NCI-H345 (cell line): Measurements from ENCODE around the gene PCDHGA4.
"Not testable (repeated sequence)": the region's sequence is repeated elsewhere in the genome, so short reads cannot be mapped to it uniquely, and the experiment has no call there.

Source experiments
- DNase-seq: peaks from one replicate; lab custom pipeline; 2025; lab: John Stamatoyannopoulos, UW

The PCDHGA4 gene

DNA sequence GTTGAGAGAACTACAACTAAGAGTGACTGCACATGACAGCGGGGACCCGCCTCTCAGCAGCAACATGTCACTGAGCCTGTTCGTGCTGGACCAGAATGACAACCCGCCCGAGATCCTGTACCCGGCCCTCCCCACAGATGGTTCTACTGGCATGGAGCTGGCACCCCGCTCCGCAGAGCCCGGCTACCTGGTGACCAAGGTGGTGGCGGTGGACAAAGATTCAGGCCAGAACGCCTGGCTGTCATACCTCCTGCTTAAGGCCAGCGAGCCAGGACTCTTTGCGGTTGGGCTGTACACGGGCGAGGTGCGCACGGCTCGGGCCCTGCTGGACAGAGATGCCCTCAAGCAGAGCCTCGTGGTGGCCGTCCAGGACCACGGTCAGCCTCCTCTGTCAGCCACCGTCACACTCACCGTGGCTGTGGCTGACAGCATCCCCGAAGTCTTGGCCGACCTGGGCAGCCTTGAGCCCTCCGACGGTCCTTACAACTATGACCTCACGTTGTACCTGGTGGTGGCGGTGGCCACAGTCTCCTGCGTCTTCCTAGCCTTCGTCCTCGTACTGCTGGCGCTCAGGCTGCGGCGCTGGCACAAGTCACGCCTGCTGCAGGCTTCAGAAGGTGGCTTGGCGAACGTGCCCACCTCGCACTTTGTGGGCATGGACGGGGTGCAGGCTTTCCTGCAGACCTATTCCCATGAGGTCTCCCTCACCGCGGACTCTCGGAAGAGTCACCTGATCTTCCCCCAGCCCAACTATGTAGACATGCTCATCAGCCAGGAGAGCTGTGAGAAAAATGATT lies 29.8 kb downstream of the PCDHGA4 start:
- no peak for DNase-seq

DNA sequence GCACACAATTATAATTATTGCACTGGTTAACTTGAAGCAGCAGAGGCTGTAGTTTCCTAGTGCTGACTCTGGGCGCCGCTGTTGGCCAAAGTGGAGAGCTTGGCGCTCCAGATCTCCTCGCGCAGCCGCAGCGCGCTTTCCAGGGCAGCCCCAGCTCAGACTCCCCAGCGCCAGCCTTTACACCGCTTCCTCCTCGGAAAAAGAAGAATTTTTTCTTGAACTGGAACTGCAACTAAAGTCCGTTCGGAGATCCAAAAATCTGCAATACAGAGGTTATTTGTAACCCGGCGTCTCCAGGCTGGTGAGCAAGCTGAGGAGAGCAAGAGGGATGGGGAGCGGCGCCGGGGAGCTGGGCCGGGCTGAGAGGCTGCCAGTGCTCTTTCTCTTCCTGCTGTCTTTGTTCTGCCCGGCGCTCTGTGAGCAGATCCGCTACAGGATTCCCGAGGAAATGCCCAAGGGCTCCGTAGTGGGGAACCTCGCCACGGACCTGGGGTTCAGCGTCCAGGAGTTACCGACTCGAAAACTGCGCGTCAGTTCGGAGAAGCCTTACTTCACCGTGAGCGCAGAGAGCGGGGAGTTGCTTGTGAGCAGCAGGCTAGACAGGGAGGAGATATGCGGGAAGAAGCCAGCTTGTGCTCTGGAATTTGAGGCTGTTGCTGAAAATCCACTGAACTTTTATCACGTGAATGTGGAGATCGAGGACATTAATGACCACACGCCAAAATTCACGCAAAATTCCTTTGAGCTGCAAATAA lies 32.9 kb downstream of the PCDHGA4 start, which contains the start of gene PCDHGB4:
Gene PCDHGB4 (plus strand): TSS at position 142 of the 755 bp plus-strand sequence. CDS start 187 bp downstream, at position 329.
- DNase-seq: not testable (repeated sequence)

DNA sequence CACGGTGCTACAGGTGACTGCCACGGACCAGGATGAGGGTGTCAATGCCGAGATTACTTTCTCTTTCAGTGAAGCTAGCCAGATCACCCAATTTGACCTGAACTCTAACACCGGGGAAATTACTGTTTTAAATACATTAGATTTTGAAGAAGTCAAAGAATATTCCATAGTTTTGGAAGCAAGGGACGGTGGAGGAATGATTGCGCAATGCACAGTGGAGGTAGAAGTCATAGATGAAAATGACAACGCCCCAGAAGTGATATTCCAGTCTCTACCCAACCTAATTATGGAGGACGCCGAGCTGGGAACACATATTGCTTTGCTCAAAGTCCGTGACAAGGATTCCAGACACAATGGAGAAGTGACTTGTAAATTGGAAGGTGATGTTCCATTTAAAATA lies 33.8 kb downstream of the PCDHGA4 start:
- no peak for DNase-seq

DNA sequence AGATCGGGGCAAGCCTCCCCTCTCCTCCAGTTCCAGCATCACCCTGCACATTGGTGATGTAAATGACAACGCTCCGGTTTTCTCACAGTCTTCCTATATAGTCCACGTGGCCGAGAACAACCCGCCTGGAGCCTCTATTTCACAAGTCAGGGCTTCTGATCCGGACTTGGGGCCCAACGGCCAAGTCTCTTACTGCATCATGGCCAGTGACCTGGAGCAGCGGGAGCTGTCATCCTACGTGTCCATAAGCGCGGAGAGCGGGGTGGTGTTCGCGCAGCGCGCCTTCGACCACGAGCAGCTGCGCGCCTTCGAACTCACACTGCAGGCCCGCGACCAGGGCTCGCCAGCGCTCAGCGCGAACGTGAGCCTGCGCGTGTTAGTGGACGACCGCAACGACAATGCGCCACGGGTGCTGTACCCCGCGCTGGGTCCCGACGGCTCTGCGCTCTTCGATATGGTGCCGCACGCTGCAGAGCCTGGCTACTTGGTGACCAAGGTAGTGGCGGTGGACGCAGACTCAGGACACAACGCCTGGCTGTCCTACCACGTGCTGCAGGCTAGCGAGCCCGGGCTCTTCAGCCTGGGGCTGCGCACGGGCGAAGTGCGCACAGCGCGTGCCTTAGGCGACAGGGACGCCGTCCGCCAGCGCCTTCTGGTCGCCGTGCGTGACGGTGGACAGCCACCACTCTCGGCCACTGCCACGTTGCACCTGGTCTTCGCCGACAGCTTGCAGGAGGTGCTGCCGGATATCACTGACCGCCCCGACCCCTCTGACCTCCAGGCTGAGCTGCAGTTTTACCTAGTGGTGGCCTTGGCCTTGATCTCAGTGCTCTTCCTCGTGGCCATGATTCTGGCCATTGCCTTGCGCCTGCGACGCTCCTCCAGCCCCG lies 34.6 kb downstream of the PCDHGA4 start:
- DNase-seq: no peak

DNA sequence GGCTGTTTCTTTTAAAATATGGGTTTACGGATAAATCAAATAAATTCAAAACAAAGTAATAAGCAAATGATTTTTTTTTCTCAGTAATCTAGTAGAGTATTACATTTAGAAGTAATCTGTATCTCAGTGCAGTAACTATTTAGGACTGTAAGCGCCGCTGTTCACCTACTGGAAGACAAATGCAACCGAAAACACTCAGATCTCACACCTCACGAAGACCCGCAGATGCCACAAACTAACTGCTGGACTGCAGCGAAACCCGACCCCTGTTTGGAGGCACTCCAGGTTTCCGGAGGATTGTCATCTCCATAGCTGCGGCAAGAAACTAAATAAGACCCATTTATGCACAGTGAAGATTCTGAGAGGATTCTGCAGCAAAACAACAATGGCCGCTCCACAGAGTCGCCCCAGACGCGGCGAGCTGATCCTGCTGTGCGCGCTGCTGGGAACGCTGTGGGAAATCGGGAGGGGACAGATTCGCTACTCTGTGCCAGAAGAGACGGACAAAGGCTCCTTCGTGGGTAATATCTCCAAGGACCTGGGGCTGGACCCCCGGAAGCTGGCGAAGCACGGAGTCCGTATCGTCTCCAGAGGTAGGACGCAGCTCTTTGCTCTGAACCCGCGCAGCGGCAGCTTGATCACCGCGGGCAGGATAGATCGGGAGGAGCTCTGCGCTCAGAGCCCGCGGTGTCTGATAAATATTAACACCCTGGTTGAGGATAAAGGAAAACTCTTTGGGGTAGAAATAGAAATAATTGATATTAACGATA lies 37.8 kb downstream of the PCDHGA4 start, which contains the start of gene PCDHGA8:
Gene PCDHGA8 (plus strand): TSS at position 205 of the 770 bp plus-strand sequence. CDS start 181 bp downstream, at position 386.
- DNase-seq: no peak

DNA sequence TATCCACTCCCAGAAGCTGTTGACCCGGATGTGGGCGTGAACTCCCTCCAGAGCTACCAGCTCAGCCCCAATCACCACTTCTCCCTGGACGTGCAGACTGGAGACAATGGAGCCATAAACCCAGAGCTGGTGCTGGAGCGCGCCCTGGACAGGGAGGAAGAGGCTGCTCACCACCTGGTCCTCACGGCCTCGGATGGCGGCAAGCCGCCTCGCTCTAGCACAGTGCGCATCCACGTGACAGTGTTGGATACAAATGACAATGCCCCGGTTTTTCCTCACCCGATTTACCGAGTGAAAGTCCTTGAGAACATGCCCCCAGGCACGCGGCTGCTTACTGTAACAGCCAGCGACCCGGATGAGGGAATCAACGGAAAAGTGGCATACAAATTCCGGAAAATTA lies 38.4 kb downstream of the PCDHGA4 start:
- no peak for DNase-seq

DNA sequence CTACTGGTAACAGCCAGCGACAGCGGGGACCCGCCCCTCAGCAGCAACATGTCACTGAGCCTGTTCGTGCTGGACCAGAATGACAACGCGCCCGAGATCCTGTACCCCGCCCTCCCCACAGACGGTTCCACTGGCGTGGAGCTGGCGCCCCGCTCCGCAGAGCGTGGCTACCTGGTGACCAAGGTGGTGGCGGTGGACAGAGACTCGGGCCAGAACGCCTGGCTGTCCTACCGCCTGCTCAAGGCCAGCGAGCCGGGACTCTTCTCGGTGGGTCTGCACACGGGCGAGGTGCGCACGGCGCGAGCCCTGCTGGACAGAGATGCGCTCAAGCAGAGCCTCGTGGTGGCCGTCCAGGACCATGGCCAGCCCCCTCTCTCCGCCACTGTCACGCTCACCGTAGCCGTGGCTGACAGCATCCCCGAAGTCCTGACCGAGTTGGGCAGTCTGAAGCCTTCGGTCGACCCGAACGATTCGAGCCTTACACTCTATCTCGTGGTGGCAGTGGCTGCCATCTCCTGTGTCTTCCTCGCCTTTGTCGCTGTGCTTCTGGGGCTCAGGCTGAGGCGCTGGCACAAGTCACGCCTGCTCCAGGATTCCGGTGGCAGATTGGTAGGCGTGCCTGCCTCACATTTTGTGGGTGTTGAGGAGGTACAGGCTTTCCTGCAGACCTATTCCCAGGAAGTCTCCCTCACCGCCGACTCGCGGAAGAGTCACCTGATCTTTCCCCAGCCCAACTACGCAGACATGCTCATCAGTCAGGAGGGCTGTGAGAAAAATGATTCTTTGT lies 39.8 kb downstream of the PCDHGA4 start:
- DNase-seq: not testable (repeated sequence)

DNA sequence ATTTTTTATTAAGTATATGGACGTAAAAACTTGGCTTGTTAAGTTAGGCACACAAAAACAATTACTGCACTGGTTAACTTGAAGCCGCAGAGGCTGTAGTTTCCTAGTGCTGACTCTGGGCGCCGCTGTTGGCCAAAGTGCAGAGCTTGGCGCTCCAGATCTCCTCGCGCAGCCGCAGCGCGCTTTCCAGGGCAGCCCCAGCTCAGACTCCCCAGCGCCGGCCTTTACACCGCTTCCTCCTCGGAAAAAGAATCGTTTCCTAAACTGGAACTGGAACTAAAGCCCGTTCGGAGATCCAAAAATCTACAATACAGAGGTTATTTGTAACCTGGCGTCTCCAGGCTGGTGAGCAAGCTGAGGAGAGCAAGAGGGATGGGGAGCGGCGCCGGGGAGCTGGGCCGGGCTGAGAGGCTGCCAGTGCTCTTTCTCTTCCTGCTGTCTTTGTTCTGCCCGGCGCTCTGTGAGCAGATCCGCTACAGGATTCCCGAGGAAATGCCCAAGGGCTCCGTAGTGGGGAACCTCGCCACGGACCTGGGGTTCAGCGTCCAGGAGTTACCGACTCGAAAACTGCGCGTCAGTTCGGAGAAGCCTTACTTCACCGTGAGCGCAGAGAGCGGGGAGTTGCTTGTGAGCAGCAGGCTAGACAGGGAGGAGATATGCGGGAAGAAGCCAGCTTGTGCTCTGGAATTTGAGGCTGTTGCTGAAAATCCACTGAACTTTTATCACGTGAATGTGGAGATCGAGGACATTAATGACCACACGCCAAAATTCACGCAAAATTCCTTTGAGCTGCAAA lies 43.1 kb downstream of the PCDHGA4 start, which contains the start of gene PCDHGB5:
Gene PCDHGB5 (plus strand): TSS at position 192 of the 796 bp plus-strand sequence. CDS start 181 bp downstream, at position 373.
- DNase-seq: not testable (repeated sequence)

DNA sequence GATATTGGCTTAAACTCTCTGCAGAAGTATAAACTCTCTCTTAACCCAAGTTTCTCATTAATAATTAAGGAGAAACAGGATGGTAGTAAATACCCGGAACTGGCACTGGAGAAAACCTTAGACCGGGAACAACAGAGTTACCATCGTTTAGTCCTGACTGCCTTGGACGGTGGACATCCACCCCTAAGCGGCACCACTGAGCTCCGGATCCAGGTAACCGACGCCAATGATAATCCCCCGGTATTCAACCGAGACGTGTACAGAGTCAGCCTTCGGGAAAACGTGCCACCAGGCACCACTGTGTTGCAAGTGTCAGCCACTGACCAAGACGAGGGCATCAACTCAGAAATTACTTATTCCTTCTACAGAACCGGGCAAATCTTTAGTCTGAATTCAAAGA lies 43.8 kb downstream of the PCDHGA4 start:
- no peak for DNase-seq

DNA sequence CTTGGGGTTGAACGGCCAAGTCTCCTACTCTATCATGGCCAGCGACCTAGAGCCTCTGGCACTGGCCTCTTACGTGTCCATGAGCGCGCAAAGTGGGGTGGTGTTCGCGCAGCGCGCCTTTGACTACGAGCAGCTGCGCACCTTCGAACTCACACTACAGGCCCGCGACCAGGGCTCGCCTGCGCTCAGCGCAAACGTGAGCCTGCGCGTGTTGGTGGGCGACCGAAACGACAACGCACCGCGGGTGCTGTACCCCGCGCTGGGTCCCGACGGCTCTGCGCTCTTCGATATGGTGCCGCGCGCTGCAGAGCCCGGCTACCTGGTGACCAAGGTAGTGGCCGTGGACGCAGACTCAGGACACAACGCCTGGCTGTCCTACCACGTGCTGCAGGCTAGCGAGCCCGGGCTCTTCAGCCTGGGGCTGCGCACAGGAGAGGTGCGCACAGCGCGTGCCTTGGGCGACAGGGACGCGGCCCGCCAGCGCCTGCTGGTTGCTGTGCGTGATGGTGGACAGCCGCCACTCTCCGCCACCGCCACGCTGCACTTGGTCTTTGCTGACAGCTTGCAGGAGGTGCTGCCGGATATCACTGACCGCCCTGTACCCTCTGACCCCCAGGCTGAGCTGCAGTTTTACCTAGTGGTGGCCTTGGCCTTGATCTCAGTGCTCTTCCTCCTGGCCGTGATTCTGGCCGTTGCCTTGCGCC lies 44.9 kb downstream of the PCDHGA4 start:
- DNase-seq: no peak

DNA sequence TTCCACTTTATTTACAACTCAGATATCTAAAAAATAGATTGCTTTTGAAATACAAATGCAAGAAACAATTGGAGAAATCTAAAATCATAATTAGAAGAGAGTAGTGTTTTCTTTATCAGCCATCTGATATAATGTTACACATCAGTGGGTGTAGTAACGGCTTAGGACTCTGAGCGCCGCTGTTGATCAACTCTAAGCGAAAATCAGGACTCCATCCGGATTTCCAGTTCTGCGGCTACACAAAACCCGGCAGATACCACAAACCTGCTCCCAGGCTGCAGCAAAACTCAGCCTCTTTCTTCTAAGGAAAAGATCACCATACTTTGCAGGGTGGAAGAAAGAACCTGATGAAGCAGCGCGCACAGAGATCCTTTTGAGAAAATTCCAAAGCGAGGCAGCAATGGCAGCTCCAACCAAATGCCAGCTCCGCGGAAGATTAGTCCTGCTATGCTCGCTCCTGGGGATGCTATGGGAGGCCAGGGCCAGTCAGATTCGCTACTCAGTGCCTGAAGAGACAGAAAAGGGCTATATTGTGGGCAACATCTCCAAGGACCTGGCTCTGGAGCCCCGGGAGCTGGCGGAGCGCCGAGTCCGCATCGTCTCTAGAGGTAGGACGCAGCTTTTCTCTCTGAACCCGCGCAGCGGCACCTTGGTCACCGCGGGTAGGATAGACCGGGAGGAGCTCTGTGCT lies 47.9 kb downstream of the PCDHGA4 start, which contains the start of gene PCDHGA9:
Gene PCDHGA9 (plus strand): TSS at position 226 of the 691 bp plus-strand sequence. CDS start 175 bp downstream, at position 401.
- DNase-seq: no peak

DNA sequence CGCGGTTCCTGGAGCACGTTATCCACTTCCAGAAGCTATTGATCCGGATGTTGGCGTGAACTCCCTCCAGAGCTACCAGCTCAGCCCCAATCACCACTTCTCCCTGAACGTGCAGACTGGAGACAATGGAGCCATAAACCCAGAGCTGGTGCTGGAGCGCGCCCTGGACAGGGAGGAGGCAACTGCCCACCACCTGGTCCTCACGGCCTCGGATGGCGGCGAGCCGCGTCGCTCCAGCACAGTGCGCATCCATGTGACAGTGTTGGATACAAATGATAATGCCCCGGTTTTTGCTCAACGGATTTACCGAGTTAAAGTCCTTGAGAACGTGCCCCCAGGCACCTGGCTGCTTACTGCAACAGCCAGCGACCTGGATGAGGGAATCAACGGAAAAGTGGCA lies 48.6 kb downstream of the PCDHGA4 start:
- no peak for DNase-seq
